Nasal cavity respiratory epithelium epithelial cell of viscerocranial mucosa (primary cell): ENCODE results near the gene PYGL. TPM values are rescaled to one million over a fixed set of nuclear protein-coding genes. Genes with fewer than 3 reads are reported as not detected.

ENCODE experiments used
- total RNA-seq: library from RNA; depleted of rRNA; stranded (reverse); fragments of >200 nt; gene quantifications from 2 replicates; pipeline ENCODE4 v1.2.3, GENCODE V29; 2014

The PYGL gene
- total RNA-seq, result 105 and 139 TPM in 2 replicates

DNA sequence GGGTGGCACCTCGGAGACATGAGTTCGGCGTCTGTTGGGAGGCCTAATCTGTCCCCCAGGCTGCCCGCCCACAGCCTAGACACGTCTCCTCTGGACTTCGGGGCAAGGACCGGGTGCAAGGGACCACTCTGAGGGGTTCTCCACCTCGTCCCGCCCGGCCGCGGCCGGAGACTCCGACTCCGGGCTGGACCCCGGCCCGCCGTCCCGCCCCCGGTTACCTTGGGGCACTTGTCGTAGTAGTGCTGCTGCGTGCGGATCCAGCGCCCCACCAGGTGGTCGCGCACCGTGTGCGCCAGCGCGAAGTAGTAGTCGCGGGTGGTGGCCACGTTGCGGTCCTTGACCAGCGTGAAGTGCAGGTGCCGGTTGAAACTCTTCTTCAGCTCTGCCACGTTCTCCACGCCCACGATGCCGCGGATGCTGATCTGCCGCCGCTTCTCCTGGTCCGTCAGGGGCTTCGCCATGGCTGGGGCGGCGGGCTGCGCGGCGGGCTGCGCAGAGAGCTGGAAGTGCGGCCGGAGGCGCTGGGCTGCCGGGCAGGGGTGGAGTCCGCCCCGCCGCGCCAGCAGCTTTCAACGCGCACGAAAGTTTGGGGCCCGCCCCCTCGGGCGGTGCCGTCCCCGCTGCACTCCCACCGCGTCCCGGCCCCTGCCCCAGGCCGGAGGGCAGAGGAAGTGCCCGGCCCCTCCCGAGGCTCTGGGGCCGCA, at the start of gene PYGL:
TSS of gene PYGL (minus strand) at position 541 of the 704 bp plus-strand sequence. CDS start at position 461, 80 bp downstream.

DNA sequence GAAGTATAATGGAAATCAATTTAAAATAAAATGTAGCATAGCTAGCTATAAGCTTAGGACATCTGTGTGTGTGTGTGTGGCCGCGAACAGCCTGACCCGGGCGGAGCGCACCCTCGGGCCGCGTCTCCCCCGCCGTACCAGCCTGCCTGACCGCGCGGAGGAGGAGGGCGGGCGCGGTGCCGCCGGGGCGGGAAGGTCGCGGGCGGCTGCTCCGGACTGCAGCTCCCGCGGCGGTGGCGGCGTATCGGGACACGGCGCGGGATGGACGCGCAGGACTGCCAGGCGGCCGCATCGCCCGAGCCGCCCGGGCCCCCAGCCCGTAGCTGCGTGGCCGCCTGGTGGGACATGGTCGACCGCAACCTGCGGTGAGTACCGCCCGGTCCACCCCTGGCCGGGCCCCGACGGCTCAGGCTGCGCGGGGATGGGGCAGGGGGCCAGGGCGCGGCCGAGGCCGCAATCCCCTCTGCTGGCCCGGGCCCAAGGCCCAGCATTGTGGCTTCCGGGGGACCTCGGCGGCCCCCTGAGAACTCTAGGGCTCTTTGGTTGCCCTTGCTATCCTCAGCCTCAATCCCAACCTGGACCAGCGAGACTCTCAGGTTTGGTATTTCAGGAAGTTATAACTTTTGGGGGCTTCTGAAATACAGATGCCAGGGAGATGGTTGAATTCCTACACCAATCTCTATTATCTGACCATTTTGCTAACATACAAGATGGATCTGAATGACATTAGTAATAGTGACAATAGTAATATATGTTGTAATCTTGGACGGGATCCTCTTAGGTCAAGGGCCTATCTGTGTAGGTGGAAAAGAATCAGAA, 72.2 kb downstream of the PYGL start, which contains the start of gene ABHD12B:
TSS of gene ABHD12B (plus strand) at position 140 of the 819 bp plus-strand sequence. CDS start at position 262, 122 bp downstream.

Other genes with a start within 250 kb of the PYGL start
- gene NIN, start 113.3 kb downstream of the PYGL start, total RNA-seq, result 25.6 and 29.7 TPM in 2 replicates
- gene ABHD12B, start 72.4 kb downstream of the PYGL start, total RNA-seq, result under 0.01 TPM in 1 of 2 replicates, not detected in the other
- under 0.01 and 0.64 TPM in 2 replicates for gene TRIM9, start 150.6 kb upstream of the PYGL start, total RNA-seq